Fibroblast of mammary gland (primary cell): Measurements from ENCODE around the gene MYL5.
"Not testable (repeated sequence)": the region's sequence is repeated elsewhere in the genome, so short reads cannot be mapped to it uniquely, and the experiment has no call there.

Source experiments
- DNase-seq: peaks from one replicate; pipeline ENCODE4 v3.0.0-alpha.2; 2010; ENCODE audit warnings: low read depth
- H3K4me3 ChIP-seq: 2 replicates; pipeline ENCODE4 v1.5.1; 2011; ENCODE audit warnings: low read depth, mild to moderate bottlenecking, low read length, moderate library complexity; ENCODE audit not compliant: control insufficient read depth
- TF ChIP-seq, protein P1 (sequence below): conservative IDR thresholded peaks from 2 replicates; pipeline ENCODE4 v1.5.1; 2011; ENCODE audit warnings: low read depth, low read length, inconsistent platforms; ENCODE audit not compliant: control insufficient read depth, insufficient read depth

The MYL5 gene

DNA sequence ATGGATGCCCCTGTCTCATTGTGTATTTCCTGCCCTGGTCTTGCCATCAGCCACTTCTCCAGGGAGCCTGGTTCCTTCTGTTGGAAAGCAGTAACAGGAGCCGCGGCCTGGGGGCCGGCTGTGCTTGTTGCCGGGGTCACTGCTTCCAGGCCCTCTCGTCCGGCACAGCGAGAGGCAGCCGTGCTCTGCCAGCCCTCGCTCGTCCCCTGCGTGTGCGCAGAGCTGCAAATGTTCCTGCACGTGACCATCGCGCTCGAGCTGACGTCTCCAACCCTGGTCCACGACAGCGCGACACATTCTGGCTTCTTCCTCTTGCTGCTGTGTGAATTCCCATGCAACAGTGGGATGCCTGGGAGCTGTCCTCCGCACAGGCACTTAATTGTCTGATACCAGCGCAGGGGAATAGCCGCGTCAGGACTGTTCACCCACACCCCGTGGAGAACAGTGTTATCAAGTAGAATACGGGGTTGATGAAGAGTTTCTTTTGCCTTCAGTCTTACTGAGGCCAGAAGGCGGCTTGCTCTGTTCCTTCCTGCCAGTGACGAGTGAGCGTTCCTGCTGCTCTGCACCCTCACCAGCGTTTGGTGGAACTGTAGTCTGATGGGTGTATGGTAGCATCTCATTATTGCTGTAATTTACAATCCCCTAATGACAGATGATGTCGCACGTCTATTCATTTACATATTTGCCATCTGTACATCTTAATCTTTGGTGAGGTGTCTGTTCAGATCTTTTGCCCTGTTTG, 36.6 kb upstream of the MYL5 start:
- H3K4me3 ChIP-seq, result no peak overlapping the region
- DNase-seq, result no peak
- TF ChIP-seq, protein P1, sequence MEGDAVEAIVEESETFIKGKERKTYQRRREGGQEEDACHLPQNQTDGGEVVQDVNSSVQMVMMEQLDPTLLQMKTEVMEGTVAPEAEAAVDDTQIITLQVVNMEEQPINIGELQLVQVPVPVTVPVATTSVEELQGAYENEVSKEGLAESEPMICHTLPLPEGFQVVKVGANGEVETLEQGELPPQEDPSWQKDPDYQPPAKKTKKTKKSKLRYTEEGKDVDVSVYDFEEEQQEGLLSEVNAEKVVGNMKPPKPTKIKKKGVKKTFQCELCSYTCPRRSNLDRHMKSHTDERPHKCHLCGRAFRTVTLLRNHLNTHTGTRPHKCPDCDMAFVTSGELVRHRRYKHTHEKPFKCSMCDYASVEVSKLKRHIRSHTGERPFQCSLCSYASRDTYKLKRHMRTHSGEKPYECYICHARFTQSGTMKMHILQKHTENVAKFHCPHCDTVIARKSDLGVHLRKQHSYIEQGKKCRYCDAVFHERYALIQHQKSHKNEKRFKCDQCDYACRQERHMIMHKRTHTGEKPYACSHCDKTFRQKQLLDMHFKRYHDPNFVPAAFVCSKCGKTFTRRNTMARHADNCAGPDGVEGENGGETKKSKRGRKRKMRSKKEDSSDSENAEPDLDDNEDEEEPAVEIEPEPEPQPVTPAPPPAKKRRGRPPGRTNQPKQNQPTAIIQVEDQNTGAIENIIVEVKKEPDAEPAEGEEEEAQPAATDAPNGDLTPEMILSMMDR, result no peak

- not testable (repeated sequence) for H3K4me3 ChIP-seq, DNase-seq
Observed at GRCh38 chr4:642366-642765, 32.0 kb upstream of the MYL5 start.

- DNase-seq, result no peak
- H3K4me3 ChIP-seq, result no peak overlapping the region
- TF ChIP-seq, protein P1, result no peak
Observed at GRCh38 chr4:646460-646859, 27.9 kb upstream of the MYL5 start.

DNA sequence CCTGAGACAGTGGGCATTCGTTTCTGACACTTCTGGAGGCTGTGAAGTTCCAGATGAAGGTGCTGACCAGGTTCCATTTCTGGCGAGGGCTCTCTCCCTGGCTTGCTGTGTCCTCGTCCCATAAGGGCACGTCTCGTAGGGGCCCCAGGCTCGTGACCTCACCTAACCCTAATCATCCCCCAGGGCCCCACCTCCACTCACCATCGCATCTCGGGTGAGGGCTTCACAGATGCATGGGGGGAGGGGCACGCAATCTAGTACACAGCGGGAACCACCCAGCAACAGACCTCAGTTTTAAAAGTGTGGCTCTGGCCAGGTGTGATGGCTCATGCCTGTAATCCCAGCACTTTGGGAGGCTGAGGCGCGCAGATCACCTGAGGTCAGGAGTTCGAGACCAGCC, 26.9 kb upstream of the MYL5 start:
- DNase-seq, result no peak
- no peak overlapping the region for H3K4me3 ChIP-seq
- TF ChIP-seq, protein P1, result no peak

DNA sequence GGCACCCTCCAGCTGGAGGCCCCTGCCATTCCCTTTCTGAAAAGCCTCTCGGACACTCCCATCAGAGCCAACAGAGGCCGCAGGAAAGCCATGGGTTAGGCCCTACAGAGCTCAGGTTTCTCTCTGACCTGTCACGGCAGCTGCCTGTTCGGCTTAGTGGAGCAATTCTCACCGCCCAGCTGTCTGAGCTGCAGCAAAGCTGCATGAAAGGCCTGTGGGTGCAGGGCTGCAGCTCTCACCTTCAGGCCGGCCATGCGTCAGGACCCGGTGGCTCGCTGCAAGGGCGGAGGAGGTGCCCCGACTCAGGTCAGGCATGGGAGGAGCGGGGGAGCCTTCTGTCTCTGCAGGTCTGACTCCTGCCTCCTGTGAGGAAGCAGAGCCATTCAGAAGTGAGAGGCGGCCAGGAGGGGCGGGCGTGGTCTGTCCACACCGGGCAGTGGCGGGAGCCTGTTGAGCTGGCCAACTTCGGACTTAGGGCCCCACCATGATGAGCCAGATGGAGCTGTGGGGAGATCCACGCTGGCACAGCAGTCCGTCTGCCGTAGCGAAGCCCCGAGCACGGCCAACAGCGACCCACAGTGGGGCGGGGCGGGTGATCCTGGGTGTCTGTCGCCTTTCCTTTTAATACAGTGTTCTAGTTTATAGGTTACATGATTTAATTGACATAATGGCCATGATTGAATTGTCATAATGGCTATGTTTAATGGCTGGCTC, 25.6 kb upstream of the MYL5 start:
- H3K4me3 ChIP-seq, result no peak overlapping the region
- TF ChIP-seq, protein P1, result no peak
- DNase-seq, result no peak

DNA sequence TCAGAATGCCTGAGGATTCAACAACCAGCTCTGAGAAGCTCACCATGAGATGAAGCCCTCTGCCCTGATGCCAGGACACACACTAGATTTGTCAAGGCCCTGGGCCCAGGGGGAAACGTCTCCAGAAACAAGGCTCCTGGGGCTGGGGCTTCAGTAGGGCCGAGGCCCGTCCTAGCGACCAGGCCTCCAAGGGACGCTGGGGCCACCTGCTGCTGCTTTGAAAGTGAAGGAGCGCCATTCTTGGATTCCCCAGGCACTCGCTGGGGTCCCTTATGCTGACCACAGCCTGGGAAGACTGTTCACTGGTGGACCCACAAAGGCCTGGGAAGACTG, 25.1 kb upstream of the MYL5 start:
- no peak for DNase-seq
- TF ChIP-seq, protein P1, result no peak
- H3K4me3 ChIP-seq, result no peak overlapping the region

DNA sequence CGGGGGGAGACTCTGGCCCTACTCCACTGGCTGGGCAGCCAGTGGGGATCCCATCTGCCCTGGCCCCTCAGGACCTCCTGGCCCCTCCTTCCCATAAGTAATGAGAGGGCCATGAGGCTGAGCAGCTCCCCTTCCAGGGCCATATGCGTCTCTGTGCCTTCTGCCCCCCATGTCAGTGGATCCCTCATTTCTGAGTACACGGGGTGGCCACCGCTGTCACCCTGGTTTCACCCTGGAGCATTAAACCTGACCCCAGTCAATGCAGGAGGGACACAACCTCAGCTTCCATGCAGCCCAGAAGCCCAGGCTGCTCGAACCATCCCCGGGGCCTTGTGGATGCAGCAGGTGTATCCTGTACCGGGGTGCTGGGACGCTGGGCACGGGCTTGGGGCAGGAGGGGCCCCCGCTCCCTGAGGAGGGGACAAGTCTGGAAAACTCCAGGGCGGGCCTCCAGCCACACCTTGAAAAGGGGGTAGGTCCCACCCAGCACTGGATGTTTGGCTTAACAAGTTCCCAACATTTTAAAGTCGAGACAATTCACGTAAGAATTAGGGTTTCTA, 24.5 kb upstream of the MYL5 start:
- no peak overlapping the region for H3K4me3 ChIP-seq

More for the DNA sequence above, 24.5 kb upstream of the MYL5 start:
- no peak for DNase-seq
- TF ChIP-seq, protein P1, result no peak
